Measurements from ENCODE around the gene CTXN1. TPM values are rescaled to one million over a fixed set of nuclear protein-coding genes. Genes with fewer than 3 reads are reported as not detected.

The CTXN1 gene
- total and polyA plus RNA-seq, 2 of the 4 experiments (the other 2 are of a cell fraction) = 0.36 to 7.4 TPM

DNA sequence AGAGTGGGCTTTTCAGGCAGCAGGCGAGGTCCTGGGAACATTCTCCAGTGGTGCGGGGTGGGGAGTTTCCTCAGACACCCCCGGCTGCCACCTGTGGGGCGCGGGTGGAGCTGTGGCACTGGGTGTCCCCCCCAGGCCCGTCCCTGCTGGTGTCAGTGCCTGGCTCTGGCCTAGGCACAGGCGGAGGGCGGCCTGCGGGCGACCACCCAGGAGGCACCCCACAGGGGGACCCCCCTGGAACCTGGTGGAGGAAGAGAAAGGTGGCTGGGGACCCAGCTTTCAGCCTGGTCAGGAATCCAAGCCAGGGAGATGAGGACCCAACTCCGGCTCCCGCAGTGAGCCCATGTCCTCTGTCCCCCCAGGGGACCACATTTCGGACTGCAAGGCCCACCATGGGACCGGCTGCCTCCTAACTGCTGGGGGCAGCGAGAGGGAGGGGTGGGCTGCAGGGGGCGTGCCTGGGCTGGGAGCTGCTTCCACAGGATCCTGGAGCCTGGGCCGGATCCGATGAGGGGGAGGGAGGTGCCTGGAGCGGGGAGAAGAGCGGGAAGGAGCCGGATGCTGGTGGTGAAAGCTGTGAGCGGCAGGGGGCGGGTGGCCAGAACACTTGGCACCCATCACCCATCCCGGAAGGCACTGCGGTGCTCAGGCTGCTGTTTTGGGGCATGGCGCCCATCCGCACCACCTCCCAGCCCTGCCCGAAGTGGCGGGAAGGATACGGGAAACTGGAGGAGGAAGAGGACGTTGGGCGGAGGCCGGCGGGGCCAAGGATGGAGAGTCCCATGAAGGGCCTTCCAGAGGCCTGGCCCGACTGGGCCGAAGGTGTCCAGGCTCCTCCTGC, 5.5 kb upstream of the CTXN1 start:
- in situ Hi-C loops (cut with MboI; ENCODE audit: low sequenced_read_pairs) (no loop called here), intact Hi-C loops (cut with micrococcal nuclease) (no loop called here), dilution Hi-C loops (cut with HindIII; ENCODE audit: low sequenced_read_pairs, unreplicated experiment) (no loop called here)
- no peak for DNase-seq
- H2BK5ac ChIP-seq (ENCODE audit: low read depth, low read length, poor library complexity, severe bottlenecking) = no peak overlapping the region
- H3K36me3 ChIP-seq (ENCODE audit: control insufficient read depth, insufficient read depth, low read length) = peaks cover 53% of the 10 kb centered on the region
- no peak overlapping the region for H3K23ac ChIP-seq (ENCODE audit: low read depth, low read length)
- H3K9me3 ChIP-seq (ENCODE audit: control insufficient read depth, insufficient read depth, low read length) = no peaks in the 10 kb centered on the region
- no peak overlapping the region for H3K27ac ChIP-seq (ENCODE audit: insufficient read depth, low read length)
- ChIA-PET POLR2A (ENCODE audit: unreplicated experiment) (no interaction called here), CTCF (interaction anchor here (0.7 to 1.5 kb wide), 2 partner anchors 11 to 12 kb away, joined by 5 read pairs; partner anchors contain the start of genes SNAPC2 and TIMM44)
- no peak overlapping the region for H2BK15ac ChIP-seq (ENCODE audit: low read depth, low read length)
- no peak overlapping the region for H2AK9ac ChIP-seq (replicated peaks; ENCODE audit: low read depth, low read length, poor library complexity)
- whole genome bisulfite sequencing, 2 experiments (ENCODE audit: extremely low coverage in 2 of 2, insufficient read length in 1 of 2) = 94% methylated on average over 7 of the region's 36 CpGs; no CpG with 5 or more reads in 1 of the 2 experiments
- no peak overlapping the region for H3K4me2 ChIP-seq (ENCODE audit: low read depth, low read length)
- H3K79me1 ChIP-seq (ENCODE audit: low read depth in 1 of 2, low read length in 2 of 2) = peaks cover 7 to 21% of the 10 kb centered on the region in 2 experiments; a peak in 2 of 4 replicates
- H3K14ac ChIP-seq (replicated peaks; ENCODE audit: low read depth, low read length) = no peak overlapping the region
- no peak overlapping the region for H3K9ac ChIP-seq (ENCODE audit: low read depth, low read length)
- H2BK20ac ChIP-seq (ENCODE audit: low read depth, low read length) = no peak overlapping the region
- H4K20me1 ChIP-seq (ENCODE audit: insufficient read depth, low read length) = peaks cover 15% of the 10 kb centered on the region
- no TSS peak for BruUV-seq (replicated peaks)
- no peak overlapping the region for H4K8ac ChIP-seq (ENCODE audit: low read depth in 2 of 2, low read length in 2 of 2)
- H3K4ac ChIP-seq (ENCODE audit: low read depth, low read length) = no peak overlapping the region
- no peak overlapping the region for H2AFZ ChIP-seq (replicated peaks; ENCODE audit: low read length, poor library complexity)
- H3K27me3 ChIP-seq (ENCODE audit: control insufficient read depth, insufficient read depth, low read length) = no peaks in the 10 kb centered on the region
- H3K18ac ChIP-seq (ENCODE audit: low read depth, low read length) = no peak overlapping the region
- ATAC-seq (ENCODE audit: low read depth) = no peak
- no peak overlapping the region for H2BK120ac ChIP-seq (ENCODE audit: low read depth, low read length)
- no peak overlapping the region for H4K5ac ChIP-seq (ENCODE audit: low read depth, low read length)
- H3K9me1 ChIP-seq (ENCODE audit: insufficient read depth, low read length) = peaks cover 9% of the 10 kb centered on the region; the same call in 1 of the 2 replicates
- H3K56ac ChIP-seq (ENCODE audit: extremely low read depth, insufficient read depth, low read length) = no peak overlapping the region
- TF ChIP-seq RCOR1 (IDR thresholded peaks at IDR 0.05; ENCODE audit: insufficient replicate concordance, low read length) = no peak
- peaks cover 18% of the 10 kb centered on the region for H3K4me1 ChIP-seq (ENCODE audit: control insufficient read depth, insufficient read depth, low read length)
- H2AK5ac ChIP-seq (ENCODE audit: low read depth, low read length) = no peak overlapping the region
- no peak overlapping the region for H3K4me3 ChIP-seq (ENCODE audit: insufficient read depth, low read depth, low read length)
- H4K91ac ChIP-seq (ENCODE audit: insufficient read depth, low read depth, low read length) = no peak overlapping the region

All from IMR-90 (cell line).